Measurements from ENCODE around the gene TSPOAP1. TPM values are rescaled to one million over a fixed set of nuclear protein-coding genes. Genes with fewer than 3 reads are reported as not detected.

The TSPOAP1 gene
- polyA plus RNA-seq, 2 of the 4 experiments (the other 2 are of a cell fraction): not detected

GRCh38 chr17:58314706-58315015 lies 13.9 kb downstream of the TSPOAP1 start:
- POLR2A ChIA-PET: no interaction called here
- Histone ChIP-seq H3K27ac (no peak overlapping the region), H3K4me1 (peaks cover 6% of the 10 kb centered on the region; the same call in 2 of the 3 replicates), H3K4me3 (no peak overlapping the region), H3K4me2 (no peak overlapping the region), H3K9me3 (no peaks in the 10 kb centered on the region)
- CTCF ChIA-PET: interaction anchor here (0.7 to 19.5 kb wide), 9 partner anchors 11 to 135 kb away, joined by 3 to 315 read pairs (median 65); partner anchors contain the start of gene RNF43
- ATAC-seq (no peak), FAIRE-seq (no peak), DNase-seq (ENCODE audit: low read depth in 1 of 2, low spot score in 1 of 2) (no peak)
- TF ChIP-seq, protein P1, sequence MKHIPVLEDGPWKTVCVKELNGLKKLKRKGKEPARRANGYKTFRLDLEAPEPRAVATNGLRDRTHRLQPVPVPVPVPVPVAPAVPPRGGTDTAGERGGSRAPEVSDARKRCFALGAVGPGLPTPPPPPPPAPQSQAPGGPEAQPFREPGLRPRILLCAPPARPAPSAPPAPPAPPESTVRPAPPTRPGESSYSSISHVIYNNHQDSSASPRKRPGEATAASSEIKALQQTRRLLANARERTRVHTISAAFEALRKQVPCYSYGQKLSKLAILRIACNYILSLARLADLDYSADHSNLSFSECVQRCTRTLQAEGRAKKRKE (CRISPR knock-in tag; IDR thresholded peaks at IDR 0.05; ENCODE audit: low read depth): no peak
- TF ChIP-seq TFCP2L1 (CRISPR knock-in tag; IDR thresholded peaks at IDR 0.05) (no peak), NFE2L2 (conservative IDR thresholded peaks at IDR 0.05; ENCODE audit: low read length) (no peak), FOXS1 (CRISPR knock-in tag; IDR thresholded peaks at IDR 0.05) (no peak), HOXB5 (CRISPR knock-in tag; IDR thresholded peaks at IDR 0.05) (no peak), ELK1 (IDR thresholded peaks at IDR 0.05; ENCODE audit: low read depth, low read length) (no peak), HEYL (CRISPR knock-in tag; IDR thresholded peaks at IDR 0.05) (no peak), CHD2 (IDR thresholded peaks at IDR 0.05; ENCODE audit: low read length, partially characterized antibody) (no peak), KDM5A (IDR thresholded peaks at IDR 0.05) (no peak), ZSCAN20 (CRISPR knock-in tag; IDR thresholded peaks at IDR 0.05) (no peak), JUN (IDR thresholded peaks at IDR 0.05) (no peak), TP53 (CRISPR knock-in tag; IDR thresholded peaks at IDR 0.05) (no peak), MAZ (IDR thresholded peaks at IDR 0.05; ENCODE audit: borderline replicate concordance, low read depth, low read length) (no peak), NPAS2 (CRISPR knock-in tag; IDR thresholded peaks at IDR 0.05; ENCODE audit: borderline replicate concordance) (no peak), JUNB (IDR thresholded peaks at IDR 0.05) (no peak), USF2 (IDR thresholded peaks at IDR 0.05) (no peak)
- WGBS (ENCODE audit: missing lambda C conversion rate): 58% methylated on average over 6 of the region's 6 CpGs

DNA sequence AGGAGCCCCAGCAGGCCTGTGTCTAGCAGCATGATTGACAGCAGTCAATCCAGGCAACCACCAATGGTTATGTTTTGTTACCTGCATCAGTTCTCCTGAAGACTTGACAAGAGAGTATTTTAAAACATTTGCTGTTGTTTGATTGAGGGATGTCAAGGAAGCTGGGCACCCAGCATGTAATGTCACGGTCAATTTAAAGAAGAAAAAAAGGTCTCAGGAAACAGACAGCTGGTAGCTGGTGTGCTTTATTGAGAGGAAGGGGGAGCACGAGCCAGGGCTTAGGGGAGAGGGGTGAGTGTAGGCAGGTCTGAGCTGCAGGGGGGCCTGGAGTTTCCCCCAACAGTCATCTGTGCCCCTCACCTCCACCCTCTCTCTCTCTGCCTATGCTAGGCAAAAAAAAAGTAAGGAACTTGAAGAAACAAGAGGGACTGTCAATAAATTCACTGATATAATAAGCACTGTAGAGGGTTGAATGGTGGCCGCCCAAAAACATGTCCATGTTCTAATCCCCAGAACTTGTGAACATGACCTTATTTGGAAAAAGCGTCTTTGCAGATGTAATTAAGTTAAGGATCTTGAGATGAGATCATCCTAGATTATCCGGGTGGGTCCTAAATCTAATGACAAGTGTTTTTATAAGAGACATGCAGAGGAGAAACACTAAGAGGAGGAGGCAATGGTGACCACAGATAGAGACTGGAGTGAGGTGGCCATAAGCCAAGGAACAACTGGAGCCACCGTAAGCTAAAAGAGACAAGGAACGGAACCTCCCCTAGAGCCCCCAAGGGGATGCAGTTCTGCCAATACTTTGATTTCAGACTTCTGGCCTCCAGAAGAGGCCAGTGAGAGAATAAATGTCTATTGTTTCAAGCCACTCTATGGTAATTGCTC lies 14.5 kb downstream of the TSPOAP1 start:
- POLR2A ChIA-PET: no interaction called here
- Histone ChIP-seq H3K4me1 (peaks cover 6% of the 10 kb centered on the region; the same call in 2 of the 3 replicates), H3K4me2 (no peak overlapping the region), H3K4me3 (no peak overlapping the region), H3K9me3 (no peaks in the 10 kb centered on the region), H3K27ac (no peak overlapping the region)
- ATAC-seq: no peak
- 53% methylated on average over 7 of the region's 7 CpGs for WGBS (ENCODE audit: missing lambda C conversion rate)
- DNase-seq (ENCODE audit: low read depth in 1 of 2, low spot score in 1 of 2): no peak
- no peak for FAIRE-seq
- CTCF ChIA-PET: interaction anchor here (0.6 to 19.5 kb wide), 10 partner anchors 10 to 211 kb away, joined by 3 to 315 read pairs (median 6); partner anchors contain the start of gene RNF43
- TF ChIP-seq, protein P1 (CRISPR knock-in tag; IDR thresholded peaks at IDR 0.05; ENCODE audit: low read depth): no peak
- no peak for TF ChIP-seq NR3C1 (IDR thresholded peaks at IDR 0.05)
- no peak for TF ChIP-seq GATA3 (IDR thresholded peaks at IDR 0.05; ENCODE audit: borderline replicate concordance)
- no peak for TF ChIP-seq ESRRA (IDR thresholded peaks at IDR 0.05; ENCODE audit: borderline replicate concordance, low read length)
- no peak for TF ChIP-seq TFCP2L1 (CRISPR knock-in tag; IDR thresholded peaks at IDR 0.05)
- TF ChIP-seq KDM5A (IDR thresholded peaks at IDR 0.05): no peak
- no peak for TF ChIP-seq HMGXB4 (CRISPR knock-in tag; IDR thresholded peaks at IDR 0.05; ENCODE audit: borderline replicate concordance)
- TF ChIP-seq SMC3 (IDR thresholded peaks at IDR 0.05): no peak
- TF ChIP-seq POLR2A (IDR thresholded peaks at IDR 0.05; ENCODE audit: low read length): no peak
- no peak for TF ChIP-seq REST (IDR thresholded peaks at IDR 0.05)
- no peak for TF ChIP-seq FOSB (CRISPR knock-in tag; IDR thresholded peaks at IDR 0.05)
- TF ChIP-seq RARB (CRISPR knock-in tag; IDR thresholded peaks at IDR 0.05): no peak
- no peak for TF ChIP-seq CEBPB (IDR thresholded peaks at IDR 0.05)
- TF ChIP-seq JUNB (IDR thresholded peaks at IDR 0.05): no peak
- TF ChIP-seq RAD21 (conservative IDR thresholded peaks at IDR 0.05 in 1 of 2, IDR thresholded peaks at IDR 0.05 in 1 of 2): no peak
